Right ventricle myocardium inferior (tissue), 1 donor: Measurements from ENCODE around the gene CHD8. TPM values are rescaled to one million over a fixed set of nuclear protein-coding genes. Genes with fewer than 3 reads are reported as not detected.

Experiments
- total RNA-seq: library from RNA; stranded (reverse); fragmentation: NEBNext Ultra II Directional; extraction: Animal tissue kit (Norgen Biotek cat#: 25700); gene quantifications from one replicate; pipeline ENCODE4 v1.2.1, GENCODE V29; 2021
- donor health status: DM: no; HTN: yes; CAD: no; lungs with severe emphysema.

Gene CHD8
- total RNA-seq, 1 donor from 2014 or later, result 27.0 TPM

Other genes starting within 250 kb of the CHD8 start
- 266 TPM for gene HNRNPC, start 186.7 kb downstream of the CHD8 start, total RNA-seq
- gene RPGRIP1, start 176.0 kb downstream of the CHD8 start, total RNA-seq, result 0.60 TPM
- gene SUPT16H, start 72.1 kb downstream of the CHD8 start, total RNA-seq, result 26.0 TPM
- 15.1 TPM for gene RAB2B, start 20.8 kb upstream of the CHD8 start, total RNA-seq
- 86.5 TPM for gene TOX4, start 21.1 kb upstream of the CHD8 start, total RNA-seq
- gene METTL3, start 55.2 kb upstream of the CHD8 start, total RNA-seq, result 24.9 TPM
- gene SALL2, start 70.2 kb upstream of the CHD8 start, total RNA-seq, result 4.9 TPM
- not detected for gene OR10G3, start 124.0 kb upstream of the CHD8 start, total RNA-seq
- gene OR10G2, start 178.8 kb upstream of the CHD8 start, total RNA-seq, result not detected
- not detected for gene OR4E2, start 197.7 kb upstream of the CHD8 start, total RNA-seq
- gene OR4E1, start 217.7 kb upstream of the CHD8 start, total RNA-seq, result not detected